HepG2 (cell line): ENCODE data around the gene GADD45GIP1. TPM values are rescaled to one million over a fixed set of nuclear protein-coding genes. Genes with fewer than 3 reads are reported as not detected.
A peak's percentile ranks its signal among the peaks of the same experiment; 100 is the strongest.

ENCODE experiments used
- BATF2 ChIP-seq: sonication (generic); formaldehyde crosslinking; IDR thresholded peaks from 2 replicates; pipeline ENCODE4 v1.8.0; 2022; ENCODE audit warnings: mild to moderate bottlenecking, missing genetic modification reagents, moderate library complexity
- CHD4 ChIP-seq: fragments of 200-600 bp; sonication (generic); IDR thresholded peaks from 2 replicates; pipeline ENCODE4 v1.7.0; 2017; ENCODE audit warnings: mild to moderate bottlenecking, low read length, borderline replicate concordance
- GATAD2A ChIP-seq: IDR thresholded peaks from 2 replicates; pipeline ENCODE4 v1.6.1; 2016
- GFI1 ChIP-seq: sonication (generic); formaldehyde crosslinking; IDR thresholded peaks from 2 replicates; pipeline ENCODE4 v1.5.0; 2020; ENCODE audit warnings: missing genetic modification reagents, mild to moderate bottlenecking, borderline replicate concordance
- MNT ChIP-seq: fragments of 450-650 bp; IDR thresholded peaks from 2 replicates; pipeline ENCODE4 v1.6.1; 2016
- PHF21A ChIP-seq: sonication (generic); formaldehyde crosslinking; IDR thresholded peaks from 2 replicates; pipeline ENCODE4 v1.5.0; 2020; ENCODE audit warnings: mild to moderate bottlenecking, missing genetic modification reagents
- PRDM15 ChIP-seq: sonication (generic); formaldehyde crosslinking; IDR thresholded peaks from 2 replicates; pipeline ENCODE4 v1.4.0; 2020; ENCODE audit warnings: missing genetic modification reagents
- REL ChIP-seq: sonication (generic); formaldehyde crosslinking; conservative IDR thresholded peaks from 2 replicates; pipeline ENCODE4 v1.8.0; 2022; ENCODE audit warnings: mild to moderate bottlenecking, missing genetic modification reagents, moderate library complexity
- SCMH1 ChIP-seq: sonication (generic); formaldehyde crosslinking; IDR thresholded peaks from 2 replicates; pipeline ENCODE4 v1.9.0; 2021; ENCODE audit warnings: missing genetic modification reagents, mild to moderate bottlenecking, borderline replicate concordance
- UBTF ChIP-seq: sonication (generic); formaldehyde crosslinking; IDR thresholded peaks from 2 replicates; pipeline ENCODE4 v1.4.0; 2020; ENCODE audit warnings: mild to moderate bottlenecking, missing genetic modification reagents
- ZBTB42 ChIP-seq: sonication (generic); formaldehyde crosslinking; IDR thresholded peaks from 2 replicates; pipeline ENCODE4 v1.5.0; 2020; ENCODE audit warnings: mild to moderate bottlenecking, missing genetic modification reagents
- ZNF281 ChIP-seq: sonication (generic); formaldehyde crosslinking; IDR thresholded peaks from 2 replicates; pipeline ENCODE4 v1.4.0; 2020; ENCODE audit warnings: missing genetic modification reagents, borderline replicate concordance
- ZNF564 ChIP-seq: sonication (generic); formaldehyde crosslinking; IDR thresholded peaks from 2 replicates; pipeline ENCODE4 v1.8.1; 2023; ENCODE audit warnings: mild to moderate bottlenecking, missing genetic modification reagents
- ZNF670 ChIP-seq: sonication (generic); formaldehyde crosslinking; IDR thresholded peaks from 2 replicates; pipeline ENCODE4 v1.8.0; 2022; ENCODE audit warnings: mild to moderate bottlenecking, missing genetic modification reagents, borderline replicate concordance
- ZNF746 ChIP-seq: sonication (generic); formaldehyde crosslinking; IDR thresholded peaks from 2 replicates; pipeline ENCODE4 v1.8.0; 2022; ENCODE audit warnings: mild to moderate bottlenecking, missing genetic modification reagents
- ZNF772 ChIP-seq: sonication (generic); formaldehyde crosslinking; IDR thresholded peaks from 2 replicates; pipeline ENCODE4 v1.5.0; 2020; ENCODE audit warnings: mild to moderate bottlenecking, missing genetic modification reagents
- ZNF891 ChIP-seq: sonication (generic); formaldehyde crosslinking; IDR thresholded peaks from 2 replicates; pipeline ENCODE4 v1.5.0; 2020; ENCODE audit warnings: mild to moderate bottlenecking, missing genetic modification reagents
- polyA plus RNA-seq, 8 experiments: library from polyadenylated mRNA; depleted of rRNA in 3 of 8; stranded (reverse) in 7 of 8; unstranded in 1 of 8; fragments of >200 nt; fragmentation: Illumina TruSeq in 4 of 8; extraction: Trizol in 4 of 8; gene quantifications; 2 replicates each; pipeline versions ENCODE4 v1.2.1 to v1.2.3, GENCODE V29; 2011 to 2016; ENCODE audit warnings: low read depth in 4 of 8, missing spikeins in 1 of 8, mixed read lengths in 1 of 8; ENCODE audit not compliant: insufficient read depth in 1 of 8
- total RNA-seq, 5 experiments: library from RNA; depleted of rRNA; stranded (reverse); fragments of >200 nt; fragmentation: Illumina TruSeq; extraction: Trizol; gene quantifications; 2 replicates each; pipeline ENCODE4 v1.2.3, GENCODE V29; 2016; ENCODE audit warnings: low read depth in 1 of 5

Gene GADD45GIP1
- total and polyA plus RNA-seq, 2 of the 13 experiments (the other 11 are each of a cell fraction or from before 2014, with no cell fraction given), result 24.6 to 30.7 TPM

- TF ChIP-seq SCMH1 (CRISPR knock-in tag) (no peak), ZNF772 (CRISPR knock-in tag) (peak; percentile 29; the same call in 1 of the 2 replicates), ZNF564 (CRISPR knock-in tag) (0 out of 2 replicates have a peak, but pooled peaks have one; percentile 19), BATF2 (CRISPR knock-in tag) (no peak), ZNF746 (CRISPR knock-in tag) (peak; percentile 25; the same call in 1 of the 2 replicates), ZNF281 (CRISPR knock-in tag) (peak; percentile 79; the same call in 1 of the 2 replicates), CHD4 (no peak), GFI1 (CRISPR knock-in tag) (peak; percentile 27; the same call in 1 of the 2 replicates), ZBTB42 (CRISPR knock-in tag) (0 out of 2 replicates have a peak, but pooled peaks have one; percentile 61), UBTF (CRISPR knock-in tag) (0 out of 2 replicates have a peak, but pooled peaks have one; percentile 52), PHF21A (CRISPR knock-in tag) (0 out of 2 replicates have a peak, but pooled peaks have one; percentile 5), PRDM15 (CRISPR knock-in tag) (peak; percentile 81), ZNF670 (CRISPR knock-in tag) (0 out of 2 replicates have a peak, but pooled peaks have one; percentile 35), MNT (no peak), ZNF891 (CRISPR knock-in tag) (no peak), GATAD2A (CRISPR knock-in tag) (no peak), REL (CRISPR knock-in tag) (0 out of 2 replicates have a peak, but pooled peaks have one; percentile 34)
Observed at GRCh38 chr19:12937093-12937926, 19.7 kb downstream of the GADD45GIP1 start (continued).
